ENCODE measurements around the gene CARS1. TPM values are rescaled to one million over a fixed set of nuclear protein-coding genes. Genes with fewer than 3 reads are reported as not detected.

CARS1 gene
- total and polyA plus RNA-seq, 4 donors = 27.3 to 62.3 (median 37.7) TPM

GRCh38 chr11:3086114-3086513, 28.9 kb upstream of the CARS1 start:
- Histone ChIP-seq H3K9ac (ENCODE audit: insufficient read depth in 1 of 2, low read length in 2 of 2) (no peak overlapping the region), H3K4me3 (no peak overlapping the region), H3K9me3 (ENCODE audit: control insufficient read depth in 4 of 4, insufficient read depth in 3 of 4, low read length in 3 of 4) (no peaks in the 10 kb centered on the region), H3K36me3 (ENCODE audit: control insufficient read depth in 4 of 4, insufficient read depth in 4 of 4, low read length in 4 of 4) (peaks cover 0 to 26% (median 6%) of the 10 kb centered on the region in 4 donors), H3K27ac (ENCODE audit: low read depth in 1 of 2, low read length in 1 of 2) (no peak overlapping the region), H3K4me1 (ENCODE audit: control insufficient read depth in 5 of 5, insufficient read depth in 5 of 5, low read length in 5 of 5) (no peaks in the 10 kb centered on the region), H3K27me3 (ENCODE audit: control insufficient read depth in 3 of 3, insufficient read depth in 3 of 3, low read length in 2 of 3) (no peaks in the 10 kb centered on the region)
- DNase-seq = no peak
- TF ChIP-seq CTCF (IDR thresholded peaks at IDR 0.05; ENCODE audit: control extremely low read depth, extremely low read depth) = no peak
- ATAC-seq (ENCODE audit: insufficient read depth, low FRiP score) = no peak
- 71 to 75% methylated on average over 8 of the region's 8 CpGs for WGBS, 2 donors

- WGBS, 2 donors = 64 to 83% methylated on average over 5 of the region's 5 CpGs
- Histone ChIP-seq H3K36me3 (ENCODE audit: control insufficient read depth in 4 of 4, insufficient read depth in 4 of 4, low read length in 4 of 4) (peaks cover 0 to 16% (median 4%) of the 10 kb centered on the region in 4 donors), H3K9me3 (ENCODE audit: control insufficient read depth in 4 of 4, insufficient read depth in 3 of 4, low read length in 3 of 4) (no peaks in the 10 kb centered on the region), H3K27me3 (ENCODE audit: control insufficient read depth in 3 of 3, insufficient read depth in 3 of 3, low read length in 2 of 3) (no peaks in the 10 kb centered on the region), H3K9ac (ENCODE audit: insufficient read depth in 1 of 2, low read length in 2 of 2) (no peak overlapping the region), H3K4me3 (no peak overlapping the region), H3K4me1 (ENCODE audit: control insufficient read depth in 5 of 5, insufficient read depth in 5 of 5, low read length in 5 of 5) (no peaks in the 10 kb centered on the region), H3K27ac (ENCODE audit: low read depth in 1 of 2, low read length in 1 of 2) (no peak overlapping the region)
- ATAC-seq (ENCODE audit: insufficient read depth, low FRiP score) (no peak), DNase-seq (no peak)
- TF ChIP-seq CTCF (IDR thresholded peaks at IDR 0.05; ENCODE audit: control extremely low read depth, extremely low read depth) = no peak
Measured at GRCh38 chr11:3085052-3085451, 27.8 kb upstream of the CARS1 start.

- ATAC-seq (ENCODE audit: insufficient read depth, low FRiP score) (no peak), DNase-seq (no peak)
- Histone ChIP-seq H3K36me3 (ENCODE audit: control insufficient read depth in 4 of 4, insufficient read depth in 4 of 4, low read length in 4 of 4) (peaks cover 0 to 4% (median 0%) of the 10 kb centered on the region in 4 donors), H3K4me3 (no peak overlapping the region), H3K27me3 (ENCODE audit: control insufficient read depth in 3 of 3, insufficient read depth in 3 of 3, low read length in 2 of 3) (no peaks in the 10 kb centered on the region), H3K9ac (ENCODE audit: insufficient read depth in 1 of 2, low read length in 2 of 2) (no peak overlapping the region), H3K27ac (ENCODE audit: low read depth in 1 of 2, low read length in 1 of 2) (no peak overlapping the region), H3K9me3 (ENCODE audit: control insufficient read depth in 4 of 4, insufficient read depth in 3 of 4, low read length in 3 of 4) (no peaks in the 10 kb centered on the region), H3K4me1 (ENCODE audit: control insufficient read depth in 5 of 5, insufficient read depth in 5 of 5, low read length in 5 of 5) (no peaks in the 10 kb centered on the region)
- TF ChIP-seq CTCF (IDR thresholded peaks at IDR 0.05; ENCODE audit: control extremely low read depth, extremely low read depth) = no peak
- WGBS, 2 donors = 54 to 58% methylated on average over 8 of the region's 8 CpGs
Measured at GRCh38 chr11:3083321-3083720, 26.1 kb upstream of the CARS1 start.

GRCh38 chr11:3081386-3081751, 24.1 kb upstream of the CARS1 start:
- TF ChIP-seq CTCF (IDR thresholded peaks at IDR 0.05; ENCODE audit: control extremely low read depth, extremely low read depth) = no peak
- Histone ChIP-seq H3K36me3 (ENCODE audit: control insufficient read depth in 4 of 4, insufficient read depth in 4 of 4, low read length in 4 of 4) (no peaks in the 10 kb centered on the region), H3K9ac (ENCODE audit: insufficient read depth in 1 of 2, low read length in 2 of 2) (no peak overlapping the region), H3K4me3 (no peak overlapping the region), H3K9me3 (ENCODE audit: control insufficient read depth in 4 of 4, insufficient read depth in 3 of 4, low read length in 3 of 4) (no peaks in the 10 kb centered on the region), H3K27me3 (ENCODE audit: control insufficient read depth in 3 of 3, insufficient read depth in 3 of 3, low read length in 2 of 3) (no peaks in the 10 kb centered on the region), H3K27ac (ENCODE audit: low read depth in 1 of 2, low read length in 1 of 2) (no peak overlapping the region), H3K4me1 (ENCODE audit: control insufficient read depth in 5 of 5, insufficient read depth in 5 of 5, low read length in 5 of 5) (no peaks in the 10 kb centered on the region)
- ATAC-seq (ENCODE audit: insufficient read depth, low FRiP score) (no peak), DNase-seq (no peak)
- 86 to 87% methylated on average over 6 of the region's 6 CpGs for WGBS, 2 donors

Data from lung (tissue), 12 donors.